A673 (cell line): Measurements from ENCODE around the gene THSD7B. TPM values are rescaled to one million over a fixed set of nuclear protein-coding genes. Genes with fewer than 3 reads are reported as not detected.

ENCODE experiments used
- BruUV-seq: library from RNA; stranded (reverse); fragments of 400-500 nt; replicated peaks from 2 replicates; lab custom pipeline; 2021; lab: Mats Ljungman, UMichigan
- CTCF ChIA-PET: fragments of 300-600 bp; sonication (Branson Sonifier 250); formaldehyde crosslinking; loops from one replicate; lab custom pipeline; 2022; ENCODE audit warnings: antibody characterized with exemption; lab: Charles Lee
- POLR2A ChIA-PET: fragments of 300-600 bp; sonication (Branson Sonifier 250); formaldehyde crosslinking; loops from one replicate; lab custom pipeline; 2022; ENCODE audit warnings: antibody characterized with exemption; ENCODE audit not compliant: low non-redundant PET; lab: Charles Lee
- DNase-seq: peaks from one replicate; pipeline ENCODE4 v3.0.0-alpha.2; 2015; ENCODE audit warnings: low spot score
- H3K27ac ChIP-seq: fragments of 200-600 bp; sonication (generic); 2 replicates; pipeline ENCODE4 v1.5.1; 2016; ENCODE audit warnings: mixed run types, low read depth, mild to moderate bottlenecking, mixed read lengths, antibody characterized with exemption, low read length; ENCODE audit not compliant: poor library complexity, severe bottlenecking
- H3K27me3 ChIP-seq: fragments of 200-600 bp; sonication (generic); replicated peaks from 2 replicates; pipeline ENCODE4 v1.6.1; 2017; ENCODE audit warnings: mixed run types, low read depth, mild to moderate bottlenecking, mixed read lengths, antibody characterized with exemption, low read length; ENCODE audit not compliant: insufficient read depth, poor library complexity
- H3K36me3 ChIP-seq: fragments of 200-600 bp; sonication (generic); 2 replicates; pipeline ENCODE4 v1.6.1; 2016; ENCODE audit warnings: mixed run types, mild to moderate bottlenecking, mixed read lengths, antibody characterized with exemption, low read length; ENCODE audit not compliant: insufficient read depth, poor library complexity, severe bottlenecking
- H3K4me1 ChIP-seq: fragments of 200-600 bp; sonication (generic); 2 replicates; pipeline ENCODE4 v1.6.1; 2017; ENCODE audit warnings: mixed run types, mild to moderate bottlenecking, mixed read lengths, antibody characterized with exemption, low read length; ENCODE audit not compliant: insufficient read depth, poor library complexity, severe bottlenecking
- H3K4me3 ChIP-seq: fragments of 200-600 bp; sonication (generic); 2 replicates; pipeline ENCODE4 v1.5.1; 2016; ENCODE audit warnings: low read depth, mixed run types, mild to moderate bottlenecking, mixed read lengths, low read length; ENCODE audit not compliant: poor library complexity, severe bottlenecking
- H3K9me3 ChIP-seq: fragments of 200-600 bp; sonication (generic); 2 replicates; pipeline ENCODE4 v1.6.1; 2016; ENCODE audit warnings: mixed run types, low read depth, mild to moderate bottlenecking, mixed read lengths, antibody characterized with exemption, low read length; ENCODE audit not compliant: poor library complexity, severe bottlenecking
- EZH2 ChIP-seq: fragments of 200-600 bp; sonication (generic); IDR thresholded peaks from 2 replicates; pipeline ENCODE4 v1.6.1; 2017; ENCODE audit warnings: borderline replicate concordance, low read depth, mild to moderate bottlenecking, mixed read lengths, antibody characterized with exemption, low read length; ENCODE audit not compliant: poor library complexity, severe bottlenecking
- intact Hi-C: fragments of 100-400 bp; cut with micrococcal nuclease; formaldehyde crosslinking; loops from one replicate; pipeline ENCODE4 v1.10.0; 2022; ENCODE audit not compliant: unreplicated experiment
- total RNA-seq: library from RNA; stranded (reverse); gene quantifications from 2 replicates; pipeline ENCODE4 v1.2.3, GENCODE V29; 2021
- TF ChIP-seq, protein P1 (sequence below): fragments of 300-800, 200-600 bp; sonication (generic); conservative IDR thresholded peaks from 2 replicates; pipeline ENCODE4 v1.5.1; 2017; ENCODE audit warnings: low read depth, mild to moderate bottlenecking, antibody characterized with exemption, low read length, moderate library complexity, mixed read lengths

The THSD7B gene
- total RNA-seq, 1 experiment from 2014 or later: not detected

- TF ChIP-seq, protein P1, sequence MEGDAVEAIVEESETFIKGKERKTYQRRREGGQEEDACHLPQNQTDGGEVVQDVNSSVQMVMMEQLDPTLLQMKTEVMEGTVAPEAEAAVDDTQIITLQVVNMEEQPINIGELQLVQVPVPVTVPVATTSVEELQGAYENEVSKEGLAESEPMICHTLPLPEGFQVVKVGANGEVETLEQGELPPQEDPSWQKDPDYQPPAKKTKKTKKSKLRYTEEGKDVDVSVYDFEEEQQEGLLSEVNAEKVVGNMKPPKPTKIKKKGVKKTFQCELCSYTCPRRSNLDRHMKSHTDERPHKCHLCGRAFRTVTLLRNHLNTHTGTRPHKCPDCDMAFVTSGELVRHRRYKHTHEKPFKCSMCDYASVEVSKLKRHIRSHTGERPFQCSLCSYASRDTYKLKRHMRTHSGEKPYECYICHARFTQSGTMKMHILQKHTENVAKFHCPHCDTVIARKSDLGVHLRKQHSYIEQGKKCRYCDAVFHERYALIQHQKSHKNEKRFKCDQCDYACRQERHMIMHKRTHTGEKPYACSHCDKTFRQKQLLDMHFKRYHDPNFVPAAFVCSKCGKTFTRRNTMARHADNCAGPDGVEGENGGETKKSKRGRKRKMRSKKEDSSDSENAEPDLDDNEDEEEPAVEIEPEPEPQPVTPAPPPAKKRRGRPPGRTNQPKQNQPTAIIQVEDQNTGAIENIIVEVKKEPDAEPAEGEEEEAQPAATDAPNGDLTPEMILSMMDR: no peak
- TF ChIP-seq EZH2: no peak
- Histone ChIP-seq H3K27ac (no peak overlapping the region), H3K4me1 (no peaks in the 10 kb centered on the region), H3K4me3 (no peak overlapping the region), H3K27me3 (no peaks in the 10 kb centered on the region), H3K36me3 (no peaks in the 10 kb centered on the region), H3K9me3 (no peaks in the 10 kb centered on the region)
- ChIA-PET POLR2A (no interaction called here), CTCF (no interaction called here)
- no TSS peak for BruUV-seq
- no peak for DNase-seq
- intact Hi-C loops: no loop called here
These were observed 464.5 kb downstream of the THSD7B start for GRCh38 chr2:137229834-137230233.

GRCh38 chr2:137231628-137232027 lies 466.3 kb downstream of the THSD7B start:
- POLR2A ChIA-PET: no interaction called here
- CTCF ChIA-PET: no interaction called here
- Histone ChIP-seq H3K36me3 (no peaks in the 10 kb centered on the region), H3K27ac (no peak overlapping the region), H3K27me3 (no peaks in the 10 kb centered on the region), H3K9me3 (no peaks in the 10 kb centered on the region), H3K4me1 (no peaks in the 10 kb centered on the region), H3K4me3 (no peak overlapping the region)
- BruUV-seq: no TSS peak
- intact Hi-C loops: no loop called here
- TF ChIP-seq, protein P1: no peak
- TF ChIP-seq EZH2: no peak
- no peak for DNase-seq

- Histone ChIP-seq H3K27me3 (no peaks in the 10 kb centered on the region), H3K4me3 (no peak overlapping the region), H3K36me3 (no peaks in the 10 kb centered on the region), H3K4me1 (no peaks in the 10 kb centered on the region), H3K27ac (no peak overlapping the region), H3K9me3 (no peaks in the 10 kb centered on the region)
- BruUV-seq: no TSS peak
- DNase-seq: no peak
- TF ChIP-seq, protein P1: no peak
- no peak for TF ChIP-seq EZH2
- ChIA-PET POLR2A (no interaction called here), CTCF (no interaction called here)
- intact Hi-C loops: no loop called here
These were observed 466.7 kb downstream of the THSD7B start for GRCh38 chr2:137232076-137232475.
